ENCODE measurements around the gene RPL28. TPM values are rescaled to one million over a fixed set of nuclear protein-coding genes. Genes with fewer than 3 reads are reported as not detected.

The RPL28 gene
- total and polyA plus RNA-seq, 10 donors = 581 to 4,833 (median 1,526) TPM

GRCh38 chr19:55352549-55353145, 33.1 kb upstream of the RPL28 start:
- peaks cover 0 to 8% (median 0%) of the 10 kb centered on the region in 6 donors for H3K36me3 ChIP-seq
- no peaks in the 10 kb centered on the region for H3K9me3 ChIP-seq
- intact Hi-C loops (cut with DNase I; ENCODE audit: low total_unique reads) = no loop called here
- peaks cover 0 to 76% (median 44%) of the 10 kb centered on the region in 7 donors for H3K27me3 ChIP-seq (replicated peaks in 1 of 7)
- no peak for DNase-seq
- peaks cover 9 to 29% (median 18%) of the 10 kb centered on the region in 6 donors for H3K4me1 ChIP-seq
- TF ChIP-seq CTCF (IDR thresholded peaks at IDR 0.05 in 8 of 11, conservative IDR thresholded peaks at IDR 0.05 in 3 of 11) = no peak
- no peak for TF ChIP-seq POLR2A (IDR thresholded peaks at IDR 0.05)
- TF ChIP-seq POLR2AphosphoS5 (IDR thresholded peaks at IDR 0.05) = no peak
- WGBS, 5 donors = 63 to 75% (median 71%) methylated on average over 24 to 25 of the region's 25 CpGs
- no peak overlapping the region for H3K27ac ChIP-seq
- no peak overlapping the region for H3K4me3 ChIP-seq

GRCh38 chr19:55353356-55353802, 32.4 kb upstream of the RPL28 start:
- H3K36me3 ChIP-seq = peaks cover 0 to 8% (median 0%) of the 10 kb centered on the region in 6 donors
- intact Hi-C loops (cut with DNase I; ENCODE audit: low total_unique reads) = no loop called here
- no peak for DNase-seq
- WGBS, 5 donors = 4 to 20% (median 6%) methylated on average over 10 to 24 of the region's 24 CpGs
- no peaks in the 10 kb centered on the region for H3K9me3 ChIP-seq
- H3K4me3 ChIP-seq = peak overlapping the region; percentile 25 to 71 (median 44)
- H3K27ac ChIP-seq = peak overlapping the region in 1 of 8 donors; percentile 23
- TF ChIP-seq POLR2A (IDR thresholded peaks at IDR 0.05) (no peak), CTCF (IDR thresholded peaks at IDR 0.05 in 8 of 11, conservative IDR thresholded peaks at IDR 0.05 in 3 of 11) (no peak), POLR2AphosphoS5 (IDR thresholded peaks at IDR 0.05) (no peak)
- peaks cover 9 to 29% (median 18%) of the 10 kb centered on the region in 6 donors for H3K4me1 ChIP-seq
- H3K27me3 ChIP-seq (replicated peaks in 1 of 7) = peaks cover 0 to 83% (median 44%) of the 10 kb centered on the region in 7 donors

- H3K4me3 ChIP-seq = peak overlapping the region; percentile 25 to 71 (median 44)
- WGBS, 5 donors = 1 to 3% (median 2%) methylated on average over 48 to 72 of the region's 72 CpGs
- intact Hi-C loops (cut with DNase I; ENCODE audit: low total_unique reads) = no loop called here
Observed at GRCh38 chr19:55353803-55354697, 31.7 kb upstream of the RPL28 start.

More at GRCh38 chr19:55353803-55354697, 31.7 kb upstream of the RPL28 start:
- DNase-seq = peak; percentile 86
- peak overlapping the region in 1 of 8 donors; percentile 23 for H3K27ac ChIP-seq
- TF ChIP-seq POLR2A (IDR thresholded peaks at IDR 0.05) (no peak), CTCF (IDR thresholded peaks at IDR 0.05 in 8 of 11, conservative IDR thresholded peaks at IDR 0.05 in 3 of 11) (peak in 1 of 11 experiments; percentile 0), POLR2AphosphoS5 (IDR thresholded peaks at IDR 0.05) (peak in 1 of 3 donors; percentile 69)
- peaks cover 9 to 29% (median 18%) of the 10 kb centered on the region in 6 donors for H3K4me1 ChIP-seq
- no peaks in the 10 kb centered on the region for H3K9me3 ChIP-seq
- H3K36me3 ChIP-seq = peaks cover 0 to 3% (median 0%) of the 10 kb centered on the region in 6 donors
- H3K27me3 ChIP-seq (replicated peaks in 1 of 7) = peaks cover 0 to 90% (median 44%) of the 10 kb centered on the region in 7 donors

Data from spleen (tissue), 11 donors.